Testis (tissue), 2 donors: Measurements from ENCODE around the gene GPAT2.
"Not testable (repeated sequence)": the region's sequence is repeated elsewhere in the genome, so short reads cannot be mapped to it uniquely, and the experiment has no call there.

Source experiments
- POLR2A ChIP-seq: fragments of 450-650 bp; IDR thresholded peaks from one replicate; pipeline ENCODE4 v1.6.1; 2017; ENCODE audit warnings: antibody characterized with exemption, mild to moderate bottlenecking, moderate library complexity
- TF ChIP-seq, protein P1 (sequence below), 3 experiments: fragments of 450-650 bp in 2 of 3; fragments of 200-600 bp in 1 of 3; sonication (generic) in 1 of 3; IDR thresholded peaks; one replicate each; pipeline ENCODE4 v1.5.1; 2016 to 2019; ENCODE audit warnings: antibody characterized with exemption in 3 of 3, mild to moderate bottlenecking in 2 of 3, moderate library complexity in 1 of 3

- TF ChIP-seq, protein P1, sequence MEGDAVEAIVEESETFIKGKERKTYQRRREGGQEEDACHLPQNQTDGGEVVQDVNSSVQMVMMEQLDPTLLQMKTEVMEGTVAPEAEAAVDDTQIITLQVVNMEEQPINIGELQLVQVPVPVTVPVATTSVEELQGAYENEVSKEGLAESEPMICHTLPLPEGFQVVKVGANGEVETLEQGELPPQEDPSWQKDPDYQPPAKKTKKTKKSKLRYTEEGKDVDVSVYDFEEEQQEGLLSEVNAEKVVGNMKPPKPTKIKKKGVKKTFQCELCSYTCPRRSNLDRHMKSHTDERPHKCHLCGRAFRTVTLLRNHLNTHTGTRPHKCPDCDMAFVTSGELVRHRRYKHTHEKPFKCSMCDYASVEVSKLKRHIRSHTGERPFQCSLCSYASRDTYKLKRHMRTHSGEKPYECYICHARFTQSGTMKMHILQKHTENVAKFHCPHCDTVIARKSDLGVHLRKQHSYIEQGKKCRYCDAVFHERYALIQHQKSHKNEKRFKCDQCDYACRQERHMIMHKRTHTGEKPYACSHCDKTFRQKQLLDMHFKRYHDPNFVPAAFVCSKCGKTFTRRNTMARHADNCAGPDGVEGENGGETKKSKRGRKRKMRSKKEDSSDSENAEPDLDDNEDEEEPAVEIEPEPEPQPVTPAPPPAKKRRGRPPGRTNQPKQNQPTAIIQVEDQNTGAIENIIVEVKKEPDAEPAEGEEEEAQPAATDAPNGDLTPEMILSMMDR (IDR thresholded peaks at IDR 0.05): not testable (repeated sequence)
- not testable (repeated sequence) for TF ChIP-seq POLR2A
Observed at GRCh38 chr2:96060325-96060724, 25.6 kb upstream of the GPAT2 start.
